Measurements from ENCODE around the gene MORC2.

MORC2 gene

GRCh38 chr22:30968015-30968923, at the start of gene MORC2:
TSS of gene MORC2 (minus strand) at chr22:30968774. CDS start at chr22:30967889, 885 bp downstream.
- Histone ChIP-seq H3K27ac (ENCODE audit: low read length) (peak within 1 kb of the TSS; percentile 68), H3K4me1 (ENCODE audit: control insufficient read depth in 1 of 2, insufficient read depth in 2 of 2, low read length in 2 of 2) (peaks cover 10 to 31% of the 10 kb centered on the region in 2 donors), H3K36me3 (ENCODE audit: control insufficient read depth in 1 of 2, insufficient read depth in 2 of 2, low read length in 2 of 2) (peaks cover 18 to 27% of the 10 kb centered on the region in 2 donors), H3K4me3 (ENCODE audit: low read depth in 1 of 2, low read length in 2 of 2) (peak within 1 kb of the TSS; percentile 88), H3K27me3 (ENCODE audit: low read depth, low read length) (no peaks in the 10 kb centered on the region), H3K9me3 (ENCODE audit: control insufficient read depth in 1 of 2, low read length in 2 of 2) (peaks cover 22 to 28% of the 10 kb centered on the region in 2 donors)

- Histone ChIP-seq H3K27me3 (ENCODE audit: low read depth, low read length) (no peaks in the 10 kb centered on the region), H3K4me1 (ENCODE audit: control insufficient read depth in 1 of 2, insufficient read depth in 2 of 2, low read length in 2 of 2) (no peaks in the 10 kb centered on the region), H3K36me3 (ENCODE audit: control insufficient read depth in 1 of 2, insufficient read depth in 2 of 2, low read length in 2 of 2) (no peaks in the 10 kb centered on the region), H3K4me3 (ENCODE audit: low read depth in 1 of 2, low read length in 2 of 2) (no peak overlapping the region), H3K9me3 (ENCODE audit: control insufficient read depth in 1 of 2, low read length in 2 of 2) (peaks cover 5 to 10% of the 10 kb centered on the region in 2 donors), H3K27ac (ENCODE audit: low read length) (no peak overlapping the region)
These were observed 37.0 kb upstream of the MORC2 start for GRCh38 chr22:31005535-31005934.

- Histone ChIP-seq H3K4me3 (ENCODE audit: low read depth in 1 of 2, low read length in 2 of 2) (no peak overlapping the region), H3K36me3 (ENCODE audit: control insufficient read depth in 1 of 2, insufficient read depth in 2 of 2, low read length in 2 of 2) (no peaks in the 10 kb centered on the region), H3K4me1 (ENCODE audit: control insufficient read depth in 1 of 2, insufficient read depth in 2 of 2, low read length in 2 of 2) (no peaks in the 10 kb centered on the region), H3K9me3 (ENCODE audit: control insufficient read depth in 1 of 2, low read length in 2 of 2) (peaks cover 5 to 10% of the 10 kb centered on the region in 2 donors), H3K27ac (ENCODE audit: low read length) (no peak overlapping the region), H3K27me3 (ENCODE audit: low read depth, low read length) (no peaks in the 10 kb centered on the region)
These were observed 32.7 kb upstream of the MORC2 start for GRCh38 chr22:31001124-31001770.

- no peaks in the 10 kb centered on the region for H3K36me3 ChIP-seq (ENCODE audit: control insufficient read depth in 1 of 2, insufficient read depth in 2 of 2, low read length in 2 of 2)
- no peak overlapping the region for H3K27ac ChIP-seq (ENCODE audit: low read length)
- H3K4me1 ChIP-seq (ENCODE audit: control insufficient read depth in 1 of 2, insufficient read depth in 2 of 2, low read length in 2 of 2), result no peaks in the 10 kb centered on the region
- no peaks in the 10 kb centered on the region for H3K27me3 ChIP-seq (ENCODE audit: low read depth, low read length)
- no peaks in the 10 kb centered on the region for H3K9me3 ChIP-seq (ENCODE audit: control insufficient read depth in 1 of 2, low read length in 2 of 2)
- no peak overlapping the region for H3K4me3 ChIP-seq (ENCODE audit: low read depth in 1 of 2, low read length in 2 of 2)
These were observed 29.8 kb upstream of the MORC2 start for GRCh38 chr22:30998329-30998728.

- Histone ChIP-seq H3K4me3 (ENCODE audit: low read depth in 1 of 2, low read length in 2 of 2) (no peak overlapping the region), H3K36me3 (ENCODE audit: control insufficient read depth in 1 of 2, insufficient read depth in 2 of 2, low read length in 2 of 2) (no peaks in the 10 kb centered on the region), H3K27me3 (ENCODE audit: low read depth, low read length) (no peaks in the 10 kb centered on the region), H3K27ac (ENCODE audit: low read length) (no peak overlapping the region), H3K9me3 (ENCODE audit: control insufficient read depth in 1 of 2, low read length in 2 of 2) (no peaks in the 10 kb centered on the region), H3K4me1 (ENCODE audit: control insufficient read depth in 1 of 2, insufficient read depth in 2 of 2, low read length in 2 of 2) (no peaks in the 10 kb centered on the region)
These were observed 27.9 kb upstream of the MORC2 start for GRCh38 chr22:30996462-30996861.

GRCh38 chr22:30994960-30995359, 26.4 kb upstream of the MORC2 start:
- Histone ChIP-seq H3K36me3 (ENCODE audit: control insufficient read depth in 1 of 2, insufficient read depth in 2 of 2, low read length in 2 of 2) (no peaks in the 10 kb centered on the region), H3K4me3 (ENCODE audit: low read depth in 1 of 2, low read length in 2 of 2) (no peak overlapping the region), H3K9me3 (ENCODE audit: control insufficient read depth in 1 of 2, low read length in 2 of 2) (no peaks in the 10 kb centered on the region), H3K27me3 (ENCODE audit: low read depth, low read length) (no peaks in the 10 kb centered on the region), H3K27ac (ENCODE audit: low read length) (no peak overlapping the region), H3K4me1 (ENCODE audit: control insufficient read depth in 1 of 2, insufficient read depth in 2 of 2, low read length in 2 of 2) (no peaks in the 10 kb centered on the region)

GRCh38 chr22:30992565-30992964, 24.0 kb upstream of the MORC2 start:
- Histone ChIP-seq H3K4me3 (ENCODE audit: low read depth in 1 of 2, low read length in 2 of 2) (no peak overlapping the region), H3K27ac (ENCODE audit: low read length) (no peak overlapping the region), H3K4me1 (ENCODE audit: control insufficient read depth in 1 of 2, insufficient read depth in 2 of 2, low read length in 2 of 2) (no peaks in the 10 kb centered on the region), H3K9me3 (ENCODE audit: control insufficient read depth in 1 of 2, low read length in 2 of 2) (peaks cover 0 to 3% of the 10 kb centered on the region in 2 donors), H3K27me3 (ENCODE audit: low read depth, low read length) (no peaks in the 10 kb centered on the region), H3K36me3 (ENCODE audit: control insufficient read depth in 1 of 2, insufficient read depth in 2 of 2, low read length in 2 of 2) (no peaks in the 10 kb centered on the region)

- no peaks in the 10 kb centered on the region for H3K4me1 ChIP-seq (ENCODE audit: control insufficient read depth in 1 of 2, insufficient read depth in 2 of 2, low read length in 2 of 2)
- H3K36me3 ChIP-seq (ENCODE audit: control insufficient read depth in 1 of 2, insufficient read depth in 2 of 2, low read length in 2 of 2), result no peaks in the 10 kb centered on the region
- no peak overlapping the region for H3K4me3 ChIP-seq (ENCODE audit: low read depth in 1 of 2, low read length in 2 of 2)
- H3K27me3 ChIP-seq (ENCODE audit: low read depth, low read length), result no peaks in the 10 kb centered on the region
- H3K27ac ChIP-seq (ENCODE audit: low read length), result no peak overlapping the region
- H3K9me3 ChIP-seq (ENCODE audit: control insufficient read depth in 1 of 2, low read length in 2 of 2), result peaks cover 1 to 10% of the 10 kb centered on the region in 2 donors
These were observed 22.1 kb upstream of the MORC2 start for GRCh38 chr22:30990690-30991089.

- Histone ChIP-seq H3K4me1 (ENCODE audit: control insufficient read depth in 1 of 2, insufficient read depth in 2 of 2, low read length in 2 of 2) (no peaks in the 10 kb centered on the region), H3K27me3 (ENCODE audit: low read depth, low read length) (no peaks in the 10 kb centered on the region), H3K4me3 (ENCODE audit: low read depth in 1 of 2, low read length in 2 of 2) (no peak overlapping the region), H3K9me3 (ENCODE audit: control insufficient read depth in 1 of 2, low read length in 2 of 2) (peaks cover 3 to 13% of the 10 kb centered on the region in 2 donors), H3K27ac (ENCODE audit: low read length) (no peak overlapping the region), H3K36me3 (ENCODE audit: control insufficient read depth in 1 of 2, insufficient read depth in 2 of 2, low read length in 2 of 2) (no peaks in the 10 kb centered on the region)
These were observed 20.9 kb upstream of the MORC2 start for GRCh38 chr22:30989474-30989873.

- Histone ChIP-seq H3K4me3 (ENCODE audit: low read depth in 1 of 2, low read length in 2 of 2) (no peak overlapping the region), H3K27ac (ENCODE audit: low read length) (no peak overlapping the region), H3K9me3 (ENCODE audit: control insufficient read depth in 1 of 2, low read length in 2 of 2) (peaks cover 6 to 19% of the 10 kb centered on the region in 2 donors), H3K4me1 (ENCODE audit: control insufficient read depth in 1 of 2, insufficient read depth in 2 of 2, low read length in 2 of 2) (no peaks in the 10 kb centered on the region), H3K36me3 (ENCODE audit: control insufficient read depth in 1 of 2, insufficient read depth in 2 of 2, low read length in 2 of 2) (no peaks in the 10 kb centered on the region), H3K27me3 (ENCODE audit: low read depth, low read length) (no peaks in the 10 kb centered on the region)
These were observed 17.1 kb upstream of the MORC2 start for GRCh38 chr22:30985561-30986208.

- H3K9me3 ChIP-seq (ENCODE audit: control insufficient read depth in 1 of 2, low read length in 2 of 2), result peaks cover 6 to 23% of the 10 kb centered on the region in 2 donors
- no peaks in the 10 kb centered on the region for H3K4me1 ChIP-seq (ENCODE audit: control insufficient read depth in 1 of 2, insufficient read depth in 2 of 2, low read length in 2 of 2)
- H3K27ac ChIP-seq (ENCODE audit: low read length), result no peak overlapping the region
- no peaks in the 10 kb centered on the region for H3K36me3 ChIP-seq (ENCODE audit: control insufficient read depth in 1 of 2, insufficient read depth in 2 of 2, low read length in 2 of 2)
- no peak overlapping the region for H3K4me3 ChIP-seq (ENCODE audit: low read depth in 1 of 2, low read length in 2 of 2)
- no peaks in the 10 kb centered on the region for H3K27me3 ChIP-seq (ENCODE audit: low read depth, low read length)
These were observed 15.7 kb upstream of the MORC2 start for GRCh38 chr22:30984317-30984716.

All from muscle layer of duodenum (tissue), 2 donors.